ENCODE results near the gene DKC1.

GRCh38 chrX:154729439-154729838, 33.2 kb upstream of the DKC1 start:
- no peak for TF ChIP-seq POLR2A (IDR thresholded peaks at IDR 0.05)
- no peak for TF ChIP-seq CTCF (IDR thresholded peaks at IDR 0.05)
- TF ChIP-seq POLR2AphosphoS5 (IDR thresholded peaks at IDR 0.05), result no peak

Data from breast epithelium (tissue), 3 donors.